NCI-H82 treated with DMSO at 0.1 percent for 48 hours (cell line): ENCODE results near the gene ASAP3.

ENCODE experiments used
- DNase-seq: peaks from one replicate; lab custom pipeline; 2025; ENCODE audit not compliant: unreplicated experiment; lab: John Stamatoyannopoulos, UW

ASAP3 gene

GRCh38 chr1:23424293-23425192, 59.4 kb downstream of the ASAP3 start, which contains the start of gene TCEA3:
TCEA3 (minus strand) TSS chr1:23424748; CDS start chr1:23424633, 115 bp downstream.
- DNase-seq: no peak

DNA sequence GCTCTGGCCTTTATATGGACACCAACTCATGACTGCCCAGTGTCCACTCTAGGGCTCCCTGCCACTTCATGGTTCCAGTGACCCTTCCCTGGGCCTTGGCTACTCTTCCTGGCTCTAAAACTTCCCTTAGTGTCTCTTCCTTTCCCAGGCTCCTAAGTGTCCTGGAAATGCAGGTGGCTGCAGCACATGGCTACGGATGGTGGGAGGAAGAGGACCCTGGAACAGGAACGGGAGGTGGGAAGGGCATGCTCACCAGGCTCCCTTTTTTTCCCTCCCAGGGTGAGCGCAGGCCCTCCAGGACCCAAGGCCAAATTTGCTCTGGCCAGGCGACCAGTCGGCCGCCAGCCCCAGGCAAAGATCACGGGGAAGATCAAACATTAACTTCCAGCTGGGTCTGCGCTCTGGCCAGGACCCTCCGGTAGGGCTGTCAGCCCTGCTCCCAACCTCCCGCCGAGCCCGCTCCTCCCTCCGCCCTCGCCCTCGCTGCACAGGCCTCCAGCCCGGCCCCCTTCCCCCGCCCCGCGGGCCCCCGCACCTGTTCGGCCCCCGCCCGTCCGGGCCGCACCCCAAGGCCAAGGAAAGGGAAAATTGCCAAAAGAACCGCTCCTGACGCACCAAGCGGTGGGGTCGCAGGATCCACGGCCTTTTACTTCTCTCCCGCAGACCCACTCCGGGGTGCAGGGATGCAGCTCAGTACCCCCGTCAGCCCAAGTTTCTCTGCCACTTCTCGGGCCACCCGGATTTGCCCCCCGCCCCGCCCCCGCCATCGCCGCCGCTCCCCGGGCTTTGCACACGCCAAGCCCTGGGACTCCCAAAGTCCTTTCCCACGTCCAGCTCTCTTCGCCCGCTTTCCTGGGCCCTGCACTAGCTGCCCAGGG, 60.3 kb downstream of the ASAP3 start:
- DNase-seq: no peak

GRCh38 chr1:23422941-23423340, 61.0 kb downstream of the ASAP3 start:
- no peak for DNase-seq

DNA sequence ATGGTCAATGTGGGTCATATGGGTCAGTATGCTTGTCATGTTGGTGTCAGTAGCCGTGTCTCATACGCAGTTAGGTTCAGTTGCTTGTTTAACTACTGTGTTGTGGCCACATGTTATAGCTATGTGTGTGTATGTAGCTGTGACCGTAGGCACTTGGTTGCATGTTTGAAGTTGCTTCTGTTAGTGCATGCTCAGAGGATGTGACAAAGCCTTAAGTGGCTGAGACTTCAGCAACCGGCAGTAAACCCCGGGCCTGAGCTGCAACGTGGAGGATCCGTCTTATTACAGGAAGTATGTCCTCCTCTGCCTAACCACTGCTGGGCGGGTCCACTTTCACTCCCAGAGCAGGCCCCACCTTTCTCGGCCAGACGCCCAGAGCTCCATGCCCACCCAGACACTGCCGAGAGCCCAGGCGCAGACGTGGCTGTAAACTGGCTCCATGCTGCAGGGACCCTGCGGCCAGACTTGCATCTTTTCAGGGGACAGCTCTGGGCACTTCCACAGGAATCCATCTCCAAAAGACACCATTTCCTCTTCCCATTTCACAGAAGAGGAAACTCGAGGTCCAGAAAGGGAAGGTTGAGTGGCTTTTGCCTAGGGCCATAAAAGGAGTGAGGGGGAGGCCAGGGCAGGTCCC, 61.6 kb downstream of the ASAP3 start:
- no peak for DNase-seq

DNA sequence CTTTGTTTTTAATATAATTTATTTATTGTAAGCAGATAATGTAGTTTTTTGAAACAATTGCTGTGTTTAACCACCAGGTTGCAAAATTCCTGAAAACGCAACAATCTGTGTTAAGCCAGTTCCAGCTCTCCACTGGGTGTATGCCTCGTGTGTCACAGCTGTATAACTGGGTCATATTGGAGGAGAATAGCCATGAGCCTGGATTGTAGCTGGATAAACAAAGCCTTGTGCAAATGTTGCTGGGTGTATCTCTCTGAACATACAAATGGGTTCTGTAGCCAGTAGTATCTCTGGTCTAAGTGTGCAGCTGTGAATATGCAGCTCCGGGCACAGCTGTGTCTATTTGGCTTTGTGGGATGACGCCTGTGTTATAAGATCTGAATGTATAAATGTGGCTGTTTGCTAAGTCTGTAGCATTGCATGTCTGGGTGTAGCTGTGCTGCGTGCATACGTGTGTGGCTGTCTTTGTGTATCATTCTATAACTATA, 62.2 kb downstream of the ASAP3 start:
- no peak for DNase-seq

DNA sequence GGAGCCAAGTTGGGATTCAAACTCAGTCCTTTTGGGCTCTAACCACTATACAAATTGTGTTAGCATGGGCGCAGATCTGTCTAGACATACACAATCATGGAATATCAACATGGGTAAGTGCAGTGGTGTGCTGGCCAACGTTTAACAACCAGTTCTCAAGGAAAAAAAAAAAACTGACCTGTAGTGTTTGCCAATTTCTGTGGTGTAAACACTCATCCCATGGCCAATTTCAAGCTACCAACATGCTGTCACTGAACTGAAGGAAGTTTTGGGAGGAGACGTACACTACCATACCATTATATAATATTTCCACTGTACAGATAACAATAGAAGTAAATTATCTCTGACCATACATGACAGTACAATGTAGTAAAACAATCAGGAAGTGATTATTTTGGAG, 62.6 kb downstream of the ASAP3 start:
- no peak for DNase-seq

- no peak for DNase-seq
These were observed 63.2 kb downstream of the ASAP3 start for GRCh38 chr1:23420778-23421177.

- DNase-seq: peak; percentile 32
These were observed 64.8 kb downstream of the ASAP3 start for GRCh38 chr1:23419180-23419579.

GRCh38 chr1:23417570-23417969, 66.4 kb downstream of the ASAP3 start:
- peak; percentile 92 for DNase-seq

- no peak for DNase-seq
These were observed 67.0 kb downstream of the ASAP3 start for GRCh38 chr1:23416964-23417363.

DNA sequence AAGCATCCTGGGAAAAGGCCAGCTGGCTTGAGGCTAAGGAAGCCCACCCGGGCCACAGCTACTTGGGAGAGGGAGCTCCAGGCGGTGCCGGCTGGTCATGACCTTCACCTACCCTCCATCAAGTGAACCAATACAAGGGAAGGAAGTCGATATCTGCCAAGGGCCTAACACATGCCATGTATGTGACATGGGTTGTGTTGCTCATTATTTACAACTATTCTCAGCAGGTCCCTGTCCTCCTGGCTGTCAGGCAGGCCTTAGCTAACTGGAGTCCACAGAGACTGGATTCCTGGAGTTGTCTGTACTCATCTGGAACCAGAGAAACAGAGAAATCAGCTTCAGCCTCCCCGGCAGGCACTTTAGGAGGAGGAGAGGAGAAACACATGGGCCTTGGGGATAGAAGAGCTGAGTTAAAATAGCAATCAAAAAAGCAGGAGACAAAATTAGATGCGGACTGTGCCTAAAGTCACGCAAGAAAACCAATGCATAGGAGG, 75.1 kb downstream of the ASAP3 start:
- no peak for DNase-seq

- no peak for DNase-seq
These were observed 76.9 kb downstream of the ASAP3 start for GRCh38 chr1:23407016-23407630.

GRCh38 chr1:23405946-23406345, 78.0 kb downstream of the ASAP3 start:
- DNase-seq: no peak

- peak; percentile 70 for DNase-seq
These were observed 80.1 kb downstream of the ASAP3 start for GRCh38 chr1:23403735-23404486.

DNA sequence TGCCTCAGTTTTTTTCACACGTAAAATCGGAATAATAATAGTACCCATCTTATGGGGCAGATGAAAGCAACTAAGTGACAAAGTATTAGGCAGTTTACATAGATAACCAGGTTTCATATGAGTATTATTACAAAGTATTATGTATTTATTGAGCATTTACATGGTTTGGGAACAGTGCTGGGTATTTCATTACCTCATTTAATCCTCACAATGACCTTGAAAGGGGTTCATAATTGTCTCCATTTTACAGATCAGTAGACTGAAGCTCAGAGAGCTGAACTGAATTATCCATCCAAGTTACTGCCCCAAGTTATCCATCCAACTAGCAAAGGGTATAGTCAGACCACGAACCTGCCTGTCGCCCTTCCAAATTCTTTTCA, 80.6 kb downstream of the ASAP3 start:
- no peak for DNase-seq

DNA sequence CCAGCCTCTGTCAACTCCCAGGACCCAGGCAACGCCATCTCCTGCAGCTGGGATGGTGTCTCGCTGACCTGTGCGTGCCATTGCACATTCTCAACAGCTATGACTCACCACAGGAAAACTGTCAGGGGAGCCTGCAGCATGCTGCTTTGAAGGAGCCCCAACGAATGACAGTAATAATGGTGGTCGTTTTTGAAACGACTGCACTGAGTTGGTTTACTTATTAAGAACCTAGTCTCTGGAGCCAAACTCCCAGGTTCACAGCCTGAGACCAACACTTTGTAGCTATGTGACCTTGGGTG, 81.0 kb downstream of the ASAP3 start:
- DNase-seq: no peak

DNA sequence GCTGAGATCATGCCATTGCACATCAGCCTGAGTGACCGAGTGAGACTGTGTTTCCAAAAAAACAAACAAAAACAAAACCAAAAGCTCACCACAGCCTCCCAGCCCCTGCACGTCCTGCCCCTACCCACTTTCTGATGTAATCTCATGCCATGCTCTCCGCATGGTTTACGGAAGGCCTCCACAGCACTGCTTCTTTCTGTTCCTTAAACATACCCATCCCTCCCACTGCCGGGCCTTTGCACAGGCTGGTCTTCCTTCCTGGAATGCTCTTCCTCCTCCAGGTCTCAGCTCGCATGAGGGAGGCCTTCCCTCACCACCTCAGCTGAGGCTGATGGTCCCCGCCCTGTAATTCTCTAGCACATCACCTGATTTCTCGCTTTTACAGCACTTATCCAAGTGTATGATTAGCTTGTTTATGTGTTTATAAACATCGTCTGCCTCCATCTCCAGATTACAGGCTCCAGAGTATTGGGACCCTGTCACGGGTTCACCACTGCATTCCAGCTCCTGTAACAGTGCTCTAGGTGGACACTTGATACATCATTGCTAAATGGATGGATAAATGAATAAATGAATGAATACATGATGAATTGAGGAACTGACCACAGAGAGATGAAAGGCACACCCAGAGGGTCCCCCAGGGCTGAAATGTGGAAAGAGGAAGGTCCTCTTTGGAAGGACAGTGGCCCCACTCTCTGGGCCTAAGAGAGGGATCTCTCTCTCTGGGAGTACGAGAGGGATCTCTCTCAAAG, 81.5 kb downstream of the ASAP3 start:
- no peak for DNase-seq

DNA sequence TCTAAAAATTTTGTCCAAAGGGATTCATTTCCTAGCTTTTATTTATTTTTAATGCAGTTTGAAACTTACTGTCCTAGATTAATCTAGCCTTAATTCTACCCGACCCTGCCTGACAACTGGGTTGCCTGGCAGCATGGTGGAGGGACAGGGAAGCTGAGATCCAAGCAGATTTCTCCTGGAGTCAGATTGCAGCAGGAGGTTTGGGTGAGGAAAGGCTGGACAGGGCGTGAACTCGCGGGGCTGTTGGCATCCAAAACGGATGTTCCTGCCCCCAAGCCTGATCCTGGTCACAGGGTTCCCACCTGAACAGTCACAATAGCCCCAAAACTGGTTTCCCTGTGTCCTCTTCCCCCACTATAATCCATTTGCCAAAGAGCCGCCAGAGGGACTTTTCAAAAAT, 82.7 kb downstream of the ASAP3 start:
- DNase-seq: no peak

DNA sequence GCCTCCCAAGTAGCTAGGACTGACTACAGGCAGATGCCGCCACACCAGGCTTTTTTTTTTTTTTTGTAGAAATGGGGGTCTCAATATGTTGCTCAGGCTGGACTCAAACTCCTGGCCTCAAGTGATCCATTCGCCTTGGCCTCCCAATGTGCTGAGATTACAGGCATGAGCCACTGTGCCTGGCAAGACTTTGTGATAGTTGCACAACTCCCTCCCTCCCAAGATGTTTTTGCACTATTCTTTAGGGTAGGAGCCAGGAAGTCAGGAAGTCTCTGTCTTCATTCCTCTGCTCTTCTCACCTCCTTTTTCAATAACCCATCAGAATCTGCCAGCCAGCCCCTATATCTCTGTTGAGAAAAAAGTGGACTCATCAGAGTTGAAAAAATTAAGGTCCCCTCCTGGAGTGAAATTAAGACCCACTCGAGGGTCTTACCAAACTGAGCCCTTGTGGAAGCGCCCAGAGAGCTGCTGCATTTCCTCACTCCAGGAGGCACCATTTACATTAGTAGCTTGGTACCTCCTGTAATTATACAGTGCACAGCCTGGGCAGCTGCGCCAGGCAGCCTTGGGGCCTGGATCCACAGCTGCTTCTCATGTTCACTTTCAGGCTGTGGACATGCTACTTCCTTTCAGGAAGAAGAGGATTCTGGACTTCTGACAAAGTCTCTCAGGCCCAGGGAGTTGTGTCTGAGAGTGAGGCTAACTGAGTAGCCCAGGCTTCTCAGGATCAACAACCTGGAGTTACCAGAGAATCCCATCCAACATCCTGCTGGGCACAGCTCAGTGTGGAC, 83.5 kb downstream of the ASAP3 start:
- no peak for DNase-seq
